A549 (cell line): ENCODE measurements around the gene CCL2.

Source experiments
- CTCF ChIP-seq: fragments of >200 bp; sonication (Bioruptor Twin); formaldehyde crosslinking; IDR thresholded peaks from 3 replicates; pipeline ENCODE4 v1.5.1; 2016
- HDAC2 ChIP-seq: fragments of 200-600 bp; sonication (generic); IDR thresholded peaks from 2 replicates; pipeline ENCODE4 v1.6.1; 2016
- POLR2A ChIP-seq: IDR thresholded peaks from 2 replicates; pipeline ENCODE4 v1.6.1; 2012; ENCODE audit warnings: mild to moderate bottlenecking, low read length
- REST ChIP-seq: fragments of 200-600 bp; sonication (generic); IDR thresholded peaks from 2 replicates; pipeline ENCODE4 v1.6.1; 2016; ENCODE audit warnings: antibody characterized with exemption, mild to moderate bottlenecking, moderate library complexity
- USF2 ChIP-seq: fragments of 450-650 bp; IDR thresholded peaks from 2 replicates; pipeline ENCODE4 v1.6.1; 2014; ENCODE audit warnings: antibody characterized with exemption

- TF ChIP-seq REST (no peak), CTCF (no peak), POLR2A (no peak), USF2 (no peak), HDAC2 (no peak)
Observed at GRCh38 chr17:34251186-34251585, 3.9 kb upstream of the CCL2 start.
